ENCODE results near the gene MYO1G.

DNA sequence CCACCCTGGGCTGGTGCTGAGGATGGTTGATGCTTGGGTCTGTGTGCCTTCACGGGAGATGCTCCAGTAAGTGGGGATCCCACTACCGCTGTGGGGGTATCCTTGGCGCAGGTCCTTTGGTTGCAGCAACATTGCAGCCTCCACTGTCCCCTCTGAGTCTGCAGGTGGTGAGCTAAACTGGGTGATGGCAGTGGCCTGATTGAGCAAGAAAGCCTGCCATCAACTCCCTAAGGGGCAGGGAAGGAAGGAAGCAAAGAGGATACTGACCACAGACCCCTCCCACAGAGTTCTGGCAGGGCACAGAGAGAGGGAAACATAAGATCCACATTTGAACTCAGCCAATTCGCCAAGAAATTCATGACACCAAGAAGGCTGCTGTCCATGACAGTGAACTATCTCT is 43.2 kb downstream of the MYO1G start:
- TF ChIP-seq POLR2A (IDR thresholded peaks at IDR 0.05) = no peak
- TF ChIP-seq, protein P1, sequence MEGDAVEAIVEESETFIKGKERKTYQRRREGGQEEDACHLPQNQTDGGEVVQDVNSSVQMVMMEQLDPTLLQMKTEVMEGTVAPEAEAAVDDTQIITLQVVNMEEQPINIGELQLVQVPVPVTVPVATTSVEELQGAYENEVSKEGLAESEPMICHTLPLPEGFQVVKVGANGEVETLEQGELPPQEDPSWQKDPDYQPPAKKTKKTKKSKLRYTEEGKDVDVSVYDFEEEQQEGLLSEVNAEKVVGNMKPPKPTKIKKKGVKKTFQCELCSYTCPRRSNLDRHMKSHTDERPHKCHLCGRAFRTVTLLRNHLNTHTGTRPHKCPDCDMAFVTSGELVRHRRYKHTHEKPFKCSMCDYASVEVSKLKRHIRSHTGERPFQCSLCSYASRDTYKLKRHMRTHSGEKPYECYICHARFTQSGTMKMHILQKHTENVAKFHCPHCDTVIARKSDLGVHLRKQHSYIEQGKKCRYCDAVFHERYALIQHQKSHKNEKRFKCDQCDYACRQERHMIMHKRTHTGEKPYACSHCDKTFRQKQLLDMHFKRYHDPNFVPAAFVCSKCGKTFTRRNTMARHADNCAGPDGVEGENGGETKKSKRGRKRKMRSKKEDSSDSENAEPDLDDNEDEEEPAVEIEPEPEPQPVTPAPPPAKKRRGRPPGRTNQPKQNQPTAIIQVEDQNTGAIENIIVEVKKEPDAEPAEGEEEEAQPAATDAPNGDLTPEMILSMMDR (IDR thresholded peaks at IDR 0.05) = no peak

Measured in esophagus squamous epithelium (tissue), 4 donors.